Neural cell (in vitro differentiated cells): ENCODE results near the gene ARHGAP6. TPM values are rescaled to one million over a fixed set of nuclear protein-coding genes. Genes with fewer than 3 reads are reported as not detected.

Experiments
- H2AFZ ChIP-seq: fragments of 200-600, 300-800 bp; sonication (generic), shearing (Covaris generic); 2 replicates; pipeline ENCODE4 v1.6.0; 2014; ENCODE audit warnings: low read depth, mild to moderate bottlenecking, antibody characterized with exemption, low read length, moderate library complexity
- H3F3A ChIP-seq: fragments of 200-600 bp; shearing (Covaris generic); 2 replicates; pipeline ENCODE4 v1.6.1; 2016; ENCODE audit warnings: mild to moderate bottlenecking, moderate library complexity, mixed read lengths, antibody characterized with exemption, low read length; ENCODE audit not compliant: insufficient read depth, poor library complexity, severe bottlenecking
- H3K27ac ChIP-seq: fragments of 200-600, 300-800 bp; sonication (generic), shearing (Covaris generic); 2 replicates; pipeline ENCODE4 v1.5.1; 2014; ENCODE audit warnings: mild to moderate bottlenecking, low read length, moderate library complexity
- H3K27me3 ChIP-seq: fragments of 300-800, 200-600 bp; sonication (generic), shearing (Covaris generic); 2 replicates; pipeline ENCODE4 v1.6.0; 2014; ENCODE audit warnings: mild to moderate bottlenecking, low read depth, low read length, moderate library complexity; ENCODE audit not compliant: insufficient read depth
- H3K36me3 ChIP-seq: fragments of 300-800, 200-600 bp; sonication (generic), shearing (Covaris generic); 2 replicates; pipeline ENCODE4 v1.5.1; 2014; ENCODE audit warnings: mild to moderate bottlenecking, antibody characterized with exemption, low read length, moderate library complexity; ENCODE audit not compliant: insufficient read depth
- H3K4me2 ChIP-seq: fragments of 300-800, 200-600 bp; sonication (generic), shearing (Covaris generic); 2 replicates; pipeline ENCODE4 v1.6.0; 2014; ENCODE audit warnings: mild to moderate bottlenecking, low read length
- H3K4me3 ChIP-seq: fragments of 300-800, 200-600 bp; sonication (generic), shearing (Covaris generic); 2 replicates; pipeline ENCODE4 v1.5.1; 2014; ENCODE audit warnings: mild to moderate bottlenecking, low read length, moderate library complexity
- H3K79me2 ChIP-seq: fragments of 200-600 bp; shearing (Covaris generic); replicated peaks from 2 replicates; pipeline ENCODE4 v1.6.0; 2014; ENCODE audit warnings: mild to moderate bottlenecking, low read length, moderate library complexity; ENCODE audit not compliant: insufficient read depth
- H3K9ac ChIP-seq: fragments of 300-800, 200-600 bp; sonication (generic), shearing (Covaris generic); 2 replicates; pipeline ENCODE4 v1.6.1; 2016; ENCODE audit warnings: mild to moderate bottlenecking, low read length, mixed read lengths
- H3K9me2 ChIP-seq: fragments of 200-600 bp; shearing (Covaris generic); 2 replicates; pipeline ENCODE4 v1.6.1; 2016; ENCODE audit warnings: mild to moderate bottlenecking, low read length, mixed read lengths; ENCODE audit not compliant: insufficient read depth
- H3K9me3 ChIP-seq: fragments of 200-600, 300-800 bp; sonication (generic), shearing (Covaris generic); 2 replicates; pipeline ENCODE4 v1.6.1; 2016; ENCODE audit warnings: mild to moderate bottlenecking, mixed run types, low read length, moderate library complexity, mixed read lengths
- H4K20me1 ChIP-seq: fragments of 200-600 bp; shearing (Covaris generic); 2 replicates; pipeline ENCODE4 v1.6.1; 2016; ENCODE audit warnings: mild to moderate bottlenecking, mixed run types; ENCODE audit not compliant: insufficient read depth
- EP300 ChIP-seq: fragments of 450-650 bp; conservative IDR thresholded peaks from 2 replicates; pipeline ENCODE4 v1.6.1; 2014; ENCODE audit warnings: antibody characterized with exemption, mild to moderate bottlenecking, moderate library complexity; ENCODE audit not compliant: poor library complexity, severe bottlenecking
- EZH2 ChIP-seq: fragments of 200-600, 300-800 bp; shearing (Covaris generic), sonication (generic); IDR thresholded peaks from 2 replicates; pipeline ENCODE4 v1.6.1; 2014; ENCODE audit warnings: antibody characterized with exemption, low read length, borderline replicate concordance, mild to moderate bottlenecking; ENCODE audit not compliant: insufficient read depth, poor library complexity, severe bottlenecking
- MXI1 ChIP-seq: fragments of 450-650 bp; conservative IDR thresholded peaks from 2 replicates; pipeline ENCODE4 v1.6.1; 2014; ENCODE audit warnings: antibody characterized with exemption, mild to moderate bottlenecking; ENCODE audit not compliant: poor library complexity, severe bottlenecking
- POLR2AphosphoS5 ChIP-seq: IDR thresholded peaks from 2 replicates; pipeline ENCODE4 v1.6.1; 2012
- RAD21 ChIP-seq: fragments of 450-650 bp; conservative IDR thresholded peaks from 2 replicates; pipeline ENCODE4 v1.6.1; 2014; ENCODE audit warnings: antibody characterized with exemption, mild to moderate bottlenecking, moderate library complexity
- SMC3 ChIP-seq: fragments of 450-650 bp; conservative IDR thresholded peaks from 2 replicates; pipeline ENCODE4 v1.6.1; 2014; ENCODE audit warnings: antibody characterized with exemption, mild to moderate bottlenecking, moderate library complexity; ENCODE audit not compliant: poor library complexity
- TAF1 ChIP-seq: IDR thresholded peaks from 2 replicates; pipeline ENCODE4 v1.6.1; 2012; ENCODE audit warnings: low read depth
- polyA plus RNA-seq: library from polyadenylated mRNA; depleted of rRNA; stranded (reverse); fragments of >200 nt; gene quantifications from 2 replicates; pipeline ENCODE4 v1.2.3, GENCODE V29; 2014
- TF ChIP-seq, protein P1 (sequence below): fragments of 450-650 bp; IDR thresholded peaks from 2 replicates; pipeline ENCODE4 v1.5.1; 2014; ENCODE audit warnings: antibody characterized with exemption, mild to moderate bottlenecking, moderate library complexity; ENCODE audit not compliant: poor library complexity, severe bottlenecking
- TF ChIP-seq, protein P2 (sequence below): IDR thresholded peaks from 2 replicates; pipeline ENCODE4 v1.6.1; 2012; ENCODE audit warnings: borderline replicate concordance

Gene ARHGAP6
- polyA plus RNA-seq, 1 donor from 2014 or later = 0.40 TPM

DNA sequence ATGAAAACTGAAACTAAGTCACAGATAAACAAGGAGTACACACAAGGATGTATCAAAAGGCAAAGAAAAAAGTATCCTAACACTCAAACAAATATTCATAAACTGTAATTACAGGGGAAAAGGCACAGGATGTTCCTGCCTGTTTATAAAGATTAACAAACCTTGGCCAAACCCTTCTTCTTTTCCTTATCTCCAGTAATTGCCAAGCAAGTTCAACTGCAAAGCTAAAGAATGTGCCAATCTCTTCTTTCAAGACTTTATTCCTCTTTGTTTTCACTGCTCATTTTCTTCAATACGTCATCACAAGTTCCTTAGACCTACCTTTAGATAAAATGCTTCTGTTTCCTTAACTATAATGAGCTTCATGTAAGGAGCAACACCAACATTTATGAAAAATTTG is 201.3 kb downstream of the ARHGAP6 start:
- no peaks in the 10 kb centered on the region for H3K27me3 ChIP-seq
- H3F3A ChIP-seq = no peaks in the 10 kb centered on the region
- H3K9me2 ChIP-seq = no peaks in the 10 kb centered on the region
- H3K36me3 ChIP-seq = no peaks in the 10 kb centered on the region
- TF ChIP-seq, protein P1, sequence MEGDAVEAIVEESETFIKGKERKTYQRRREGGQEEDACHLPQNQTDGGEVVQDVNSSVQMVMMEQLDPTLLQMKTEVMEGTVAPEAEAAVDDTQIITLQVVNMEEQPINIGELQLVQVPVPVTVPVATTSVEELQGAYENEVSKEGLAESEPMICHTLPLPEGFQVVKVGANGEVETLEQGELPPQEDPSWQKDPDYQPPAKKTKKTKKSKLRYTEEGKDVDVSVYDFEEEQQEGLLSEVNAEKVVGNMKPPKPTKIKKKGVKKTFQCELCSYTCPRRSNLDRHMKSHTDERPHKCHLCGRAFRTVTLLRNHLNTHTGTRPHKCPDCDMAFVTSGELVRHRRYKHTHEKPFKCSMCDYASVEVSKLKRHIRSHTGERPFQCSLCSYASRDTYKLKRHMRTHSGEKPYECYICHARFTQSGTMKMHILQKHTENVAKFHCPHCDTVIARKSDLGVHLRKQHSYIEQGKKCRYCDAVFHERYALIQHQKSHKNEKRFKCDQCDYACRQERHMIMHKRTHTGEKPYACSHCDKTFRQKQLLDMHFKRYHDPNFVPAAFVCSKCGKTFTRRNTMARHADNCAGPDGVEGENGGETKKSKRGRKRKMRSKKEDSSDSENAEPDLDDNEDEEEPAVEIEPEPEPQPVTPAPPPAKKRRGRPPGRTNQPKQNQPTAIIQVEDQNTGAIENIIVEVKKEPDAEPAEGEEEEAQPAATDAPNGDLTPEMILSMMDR = no peak
- TF ChIP-seq MXI1 (no peak), SMC3 (no peak), EP300 (no peak), EZH2 (no peak), POLR2AphosphoS5 (no peak), TAF1 (no peak), RAD21 (no peak)
- TF ChIP-seq, protein P2, sequence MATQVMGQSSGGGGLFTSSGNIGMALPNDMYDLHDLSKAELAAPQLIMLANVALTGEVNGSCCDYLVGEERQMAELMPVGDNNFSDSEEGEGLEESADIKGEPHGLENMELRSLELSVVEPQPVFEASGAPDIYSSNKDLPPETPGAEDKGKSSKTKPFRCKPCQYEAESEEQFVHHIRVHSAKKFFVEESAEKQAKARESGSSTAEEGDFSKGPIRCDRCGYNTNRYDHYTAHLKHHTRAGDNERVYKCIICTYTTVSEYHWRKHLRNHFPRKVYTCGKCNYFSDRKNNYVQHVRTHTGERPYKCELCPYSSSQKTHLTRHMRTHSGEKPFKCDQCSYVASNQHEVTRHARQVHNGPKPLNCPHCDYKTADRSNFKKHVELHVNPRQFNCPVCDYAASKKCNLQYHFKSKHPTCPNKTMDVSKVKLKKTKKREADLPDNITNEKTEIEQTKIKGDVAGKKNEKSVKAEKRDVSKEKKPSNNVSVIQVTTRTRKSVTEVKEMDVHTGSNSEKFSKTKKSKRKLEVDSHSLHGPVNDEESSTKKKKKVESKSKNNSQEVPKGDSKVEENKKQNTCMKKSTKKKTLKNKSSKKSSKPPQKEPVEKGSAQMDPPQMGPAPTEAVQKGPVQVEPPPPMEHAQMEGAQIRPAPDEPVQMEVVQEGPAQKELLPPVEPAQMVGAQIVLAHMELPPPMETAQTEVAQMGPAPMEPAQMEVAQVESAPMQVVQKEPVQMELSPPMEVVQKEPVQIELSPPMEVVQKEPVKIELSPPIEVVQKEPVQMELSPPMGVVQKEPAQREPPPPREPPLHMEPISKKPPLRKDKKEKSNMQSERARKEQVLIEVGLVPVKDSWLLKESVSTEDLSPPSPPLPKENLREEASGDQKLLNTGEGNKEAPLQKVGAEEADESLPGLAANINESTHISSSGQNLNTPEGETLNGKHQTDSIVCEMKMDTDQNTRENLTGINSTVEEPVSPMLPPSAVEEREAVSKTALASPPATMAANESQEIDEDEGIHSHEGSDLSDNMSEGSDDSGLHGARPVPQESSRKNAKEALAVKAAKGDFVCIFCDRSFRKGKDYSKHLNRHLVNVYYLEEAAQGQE = no peak
- no peak overlapping the region for H3K9ac ChIP-seq
- no peak overlapping the region for H3K27ac ChIP-seq
- no peak overlapping the region for H2AFZ ChIP-seq
- no peaks in the 10 kb centered on the region for H4K20me1 ChIP-seq
- no peak overlapping the region for H3K4me2 ChIP-seq
- no peak overlapping the region for H3K4me3 ChIP-seq
- no peaks in the 10 kb centered on the region for H3K79me2 ChIP-seq
- no peaks in the 10 kb centered on the region for H3K9me3 ChIP-seq

DNA sequence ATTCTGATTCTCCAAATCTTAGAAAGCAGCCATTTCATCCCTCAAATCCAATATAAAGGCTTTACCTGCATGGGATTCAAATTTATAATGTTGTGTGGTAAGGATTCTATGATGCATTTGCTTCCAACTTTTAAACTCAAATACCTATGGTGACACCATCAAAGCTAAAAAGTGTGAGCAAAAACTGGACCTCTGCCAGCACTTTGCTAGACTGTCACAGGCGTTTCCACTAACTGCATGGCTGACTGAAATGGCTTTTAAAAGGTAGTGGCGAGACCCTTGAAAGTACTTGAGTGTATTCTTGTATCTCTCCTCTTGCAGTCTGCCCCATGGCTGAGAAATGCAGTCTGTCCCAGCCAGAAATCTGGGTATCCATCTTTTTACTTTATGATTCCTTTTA is 203.1 kb downstream of the ARHGAP6 start:
- Histone ChIP-seq H3K27ac (no peak overlapping the region), H3K4me2 (no peak overlapping the region), H3K36me3 (no peaks in the 10 kb centered on the region), H3F3A (no peaks in the 10 kb centered on the region), H3K9me2 (no peaks in the 10 kb centered on the region), H3K9me3 (no peaks in the 10 kb centered on the region), H3K4me3 (no peak overlapping the region), H3K27me3 (no peaks in the 10 kb centered on the region), H4K20me1 (no peaks in the 10 kb centered on the region), H3K79me2 (no peaks in the 10 kb centered on the region), H2AFZ (no peak overlapping the region), H3K9ac (no peak overlapping the region)
- TF ChIP-seq, protein P2 = no peak
- TF ChIP-seq EZH2 (no peak), POLR2AphosphoS5 (no peak), RAD21 (no peak), SMC3 (no peak), EP300 (no peak), MXI1 (no peak)
